ENCODE data around the gene ZDHHC1. TPM values are rescaled to one million over a fixed set of nuclear protein-coding genes. Genes with fewer than 3 reads are reported as not detected.
A peak's percentile ranks its signal among the peaks of the same experiment; 100 is the strongest.

ZDHHC1 gene
- total and polyA plus RNA-seq, 5 experiments from 2014 or later = 0.18 to 0.52 (median 0.28) TPM; not detected in 1

- H3K4me3 Mint-ChIP-seq = no peak overlapping the region
- H3K27ac Mint-ChIP-seq = no peak overlapping the region
- POLR2A ChIA-PET = no interaction called here
- no peaks in the 10 kb centered on the region for H3K36me3 Mint-ChIP-seq
- no peak for ATAC-seq
- DNase-seq = no peak
- H3K27me3 Mint-ChIP-seq = peaks cover 0 to 38% (median 10%) of the 10 kb centered on the region in 5 donors
- peaks cover 0 to 2% (median 0%) of the 10 kb centered on the region in 4 donors for H3K4me1 Mint-ChIP-seq
- H3K9me3 Mint-ChIP-seq = no peaks in the 10 kb centered on the region
These were observed 16.2 kb downstream of the ZDHHC1 start for GRCh38 chr16:67399749-67400704.

GRCh38 chr16:67399218-67399733 lies 17.0 kb downstream of the ZDHHC1 start:
- Mint-ChIP-seq H3K36me3 (peaks cover 0 to under 1% (median 0%) of the 10 kb centered on the region in 3 donors), H3K4me3 (no peak overlapping the region), H3K27ac (no peak overlapping the region), H3K4me1 (peaks cover under 1 to 3% (median under 1%) of the 10 kb centered on the region in 4 donors), H3K27me3 (peaks cover under 1 to 42% (median 10%) of the 10 kb centered on the region in 5 donors), H3K9me3 (no peaks in the 10 kb centered on the region)
- POLR2A ChIA-PET = no interaction called here
- DNase-seq (peak in 6 of 10 donors; percentile 30 to 48 (median 42)), ATAC-seq (peak; percentile 77 to 81)

- Mint-ChIP-seq H3K27me3 (peaks cover 4 to 45% (median 13%) of the 10 kb centered on the region in 5 donors), H3K9me3 (no peaks in the 10 kb centered on the region), H3K4me1 (peaks cover 4 to 8% (median 6%) of the 10 kb centered on the region in 4 donors), H3K27ac (peak overlapping the region in 2 of 10 donors; percentile 48 to 69), H3K36me3 (peaks cover 0 to 2% (median 0%) of the 10 kb centered on the region in 3 donors), H3K4me3 (no peak overlapping the region)
- no peak for ATAC-seq
- no peak for DNase-seq
- POLR2A ChIA-PET = interaction anchor here (0.5 to 0.6 kb wide), 2 partner anchors 140 to 280 kb away, joined by 6 to 8 read pairs; no protein-coding TSS in a partner anchor
These were observed 17.6 kb downstream of the ZDHHC1 start for GRCh38 chr16:67398546-67399217.

- H3K9me3 Mint-ChIP-seq = no peaks in the 10 kb centered on the region
- H3K27ac Mint-ChIP-seq = peak overlapping the region in 1 of 10 donors; percentile 48
- peaks cover 4 to 11% (median 8%) of the 10 kb centered on the region in 4 donors for H3K4me1 Mint-ChIP-seq
- H3K27me3 Mint-ChIP-seq = peaks cover 4 to 42% (median 13%) of the 10 kb centered on the region in 5 donors
- no peak overlapping the region for H3K4me3 Mint-ChIP-seq
- DNase-seq (no peak), ATAC-seq (no peak)
- H3K36me3 Mint-ChIP-seq = peaks cover 0 to 2% (median 0%) of the 10 kb centered on the region in 3 donors
- POLR2A ChIA-PET = interaction anchor here (0.5 to 0.6 kb wide), 2 partner anchors 139 to 280 kb away, joined by 6 to 8 read pairs; no protein-coding TSS in a partner anchor
These were observed 18.3 kb downstream of the ZDHHC1 start for GRCh38 chr16:67397812-67398545.

DNA sequence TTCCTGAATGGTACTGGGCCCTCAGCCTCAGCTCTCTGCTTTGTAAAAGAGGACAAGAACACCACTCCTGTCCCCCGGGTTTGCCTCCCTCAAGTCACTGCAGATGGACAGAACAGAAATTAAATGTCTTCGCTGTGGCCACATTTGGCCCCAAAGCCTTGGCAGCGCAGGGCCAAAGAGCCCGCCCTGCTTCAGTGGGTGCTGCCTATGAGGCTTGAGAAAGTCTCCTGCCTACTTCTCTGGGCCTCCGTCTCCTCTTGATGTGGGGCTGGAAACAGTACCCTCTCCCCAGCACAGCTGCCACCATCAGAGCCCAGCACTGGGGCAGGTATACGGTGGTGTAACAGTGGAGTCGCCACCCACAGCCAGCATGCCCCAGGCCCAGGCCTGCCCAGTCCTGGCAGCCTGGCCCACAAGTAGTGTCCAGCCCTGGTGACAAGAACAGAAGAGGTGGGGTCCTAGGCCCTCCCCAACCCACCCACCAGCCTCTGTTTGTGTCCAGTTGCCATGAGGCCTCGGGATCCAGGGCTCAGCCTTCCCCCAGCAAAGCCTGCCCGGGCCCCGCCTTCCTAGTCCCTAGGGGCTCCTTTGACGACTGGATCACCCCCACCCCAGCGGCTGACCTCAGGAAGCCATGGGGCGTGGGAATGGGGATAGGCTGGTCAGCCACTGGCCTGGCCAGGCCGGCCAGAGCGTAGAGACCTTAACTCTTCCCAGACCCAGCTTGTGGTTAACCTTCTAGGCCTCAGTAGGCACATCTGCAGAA lies 19.1 kb downstream of the ZDHHC1 start:
- H3K4me3 Mint-ChIP-seq = no peak overlapping the region
- ATAC-seq (no peak), DNase-seq (no peak)
- POLR2A ChIA-PET = no interaction called here
- H3K27ac Mint-ChIP-seq = no peak overlapping the region
- H3K9me3 Mint-ChIP-seq = no peaks in the 10 kb centered on the region
- H3K27me3 Mint-ChIP-seq = peaks cover 5 to 48% (median 19%) of the 10 kb centered on the region in 5 donors
- peaks cover 8 to 14% (median 10%) of the 10 kb centered on the region in 4 donors for H3K4me1 Mint-ChIP-seq
- peaks cover 0 to 2% (median 0%) of the 10 kb centered on the region in 3 donors for H3K36me3 Mint-ChIP-seq

DNA sequence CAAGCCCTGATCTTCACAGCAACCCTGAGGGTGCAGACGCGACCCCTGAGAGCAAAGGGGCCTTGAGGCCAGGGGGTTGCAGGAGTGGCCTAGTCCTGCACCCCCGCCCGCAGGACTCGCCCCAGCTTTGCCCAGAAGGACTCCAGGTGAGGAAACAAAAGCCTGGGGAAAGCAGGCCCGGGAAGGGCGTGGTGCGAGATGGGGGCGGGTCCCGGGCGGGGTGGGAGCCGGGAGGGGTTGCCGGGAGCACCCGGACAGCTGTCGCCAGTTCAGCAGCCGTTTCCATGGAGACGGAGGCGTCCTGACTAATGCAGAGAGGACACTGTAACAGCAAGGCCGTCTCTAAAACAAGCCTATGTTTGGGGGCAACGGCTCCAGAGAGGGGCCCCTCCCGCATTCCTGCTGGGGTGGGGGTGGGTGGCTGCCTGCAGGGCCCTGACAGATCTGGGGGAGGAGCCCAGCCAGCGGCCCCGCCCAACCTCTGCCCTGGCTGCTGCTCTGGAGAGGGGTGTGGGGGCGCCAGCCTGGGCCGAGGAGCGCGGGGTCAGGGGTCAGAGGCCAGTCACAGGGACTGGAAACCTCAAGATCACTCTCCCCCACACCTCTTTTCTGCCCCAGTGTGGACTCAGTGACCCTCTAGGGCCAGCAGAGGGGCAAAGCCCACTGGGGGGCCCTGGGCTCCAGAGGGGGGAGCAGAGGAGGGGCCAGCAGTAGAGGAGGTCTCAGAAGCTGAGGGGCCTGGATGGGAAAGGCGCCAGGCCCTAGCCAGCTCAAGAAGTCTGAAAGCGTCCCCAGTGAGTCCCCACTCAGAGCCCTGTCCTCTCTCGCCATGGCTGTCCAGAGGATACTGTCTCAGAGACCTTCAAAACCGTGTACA lies 19.9 kb downstream of the ZDHHC1 start:
- Mint-ChIP-seq H3K27ac (no peak overlapping the region), H3K27me3 (peaks cover 5 to 50% (median 19%) of the 10 kb centered on the region in 5 donors), H3K4me3 (no peak overlapping the region), H3K36me3 (peaks cover 0 to 2% (median 0%) of the 10 kb centered on the region in 3 donors), H3K9me3 (no peaks in the 10 kb centered on the region), H3K4me1 (peaks cover 9 to 16% (median 10%) of the 10 kb centered on the region in 4 donors)
- ATAC-seq = no peak
- DNase-seq = no peak
- POLR2A ChIA-PET = no interaction called here

- DNase-seq (no peak), ATAC-seq (no peak)
- peaks cover 9 to 22% (median 10%) of the 10 kb centered on the region in 4 donors for H3K4me1 Mint-ChIP-seq
- no peaks in the 10 kb centered on the region for H3K9me3 Mint-ChIP-seq
- H3K4me3 Mint-ChIP-seq = peak overlapping the region in 4 of 10 donors; percentile 2 to 45 (median 24)
- POLR2A ChIA-PET = no interaction called here
- peaks cover 5 to 49% (median 19%) of the 10 kb centered on the region in 5 donors for H3K27me3 Mint-ChIP-seq
- H3K36me3 Mint-ChIP-seq = peaks cover 0 to 2% (median 0%) of the 10 kb centered on the region in 3 donors
- no peak overlapping the region for H3K27ac Mint-ChIP-seq
These were observed 20.7 kb downstream of the ZDHHC1 start for GRCh38 chr16:67395458-67396158.

DNA sequence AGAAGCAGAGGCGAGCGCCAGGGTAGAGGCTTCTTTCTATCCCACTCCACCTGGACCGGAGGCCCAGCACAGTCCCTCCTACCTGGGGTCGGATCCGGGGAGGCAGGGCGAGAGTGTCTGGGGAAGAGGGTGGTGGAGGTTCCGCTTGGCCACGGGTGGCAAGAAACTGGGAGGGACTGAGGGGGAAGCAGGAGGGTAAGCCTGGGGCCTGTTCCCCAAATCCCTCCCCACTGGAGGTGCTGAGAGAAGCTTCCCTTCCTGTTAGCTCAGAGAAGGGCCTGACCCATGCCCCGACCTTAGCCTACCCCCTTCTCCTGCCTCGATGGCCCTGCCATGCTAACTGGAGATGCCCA lies 21.2 kb downstream of the ZDHHC1 start:
- Mint-ChIP-seq H3K4me1 (peaks cover 9 to 25% (median 10%) of the 10 kb centered on the region in 4 donors), H3K9me3 (no peaks in the 10 kb centered on the region), H3K27ac (no peak overlapping the region), H3K4me3 (peak overlapping the region in 4 of 10 donors; percentile 16 to 36 (median 28)), H3K36me3 (peaks cover 0 to 2% (median 0%) of the 10 kb centered on the region in 3 donors), H3K27me3 (peaks cover 5 to 47% (median 19%) of the 10 kb centered on the region in 5 donors)
- DNase-seq = no peak
- POLR2A ChIA-PET = no interaction called here
- ATAC-seq = no peak

GRCh38 chr16:67394155-67395104 lies 21.8 kb downstream of the ZDHHC1 start:
- POLR2A ChIA-PET = no interaction called here
- Mint-ChIP-seq H3K36me3 (peaks cover 0 to 2% (median 0%) of the 10 kb centered on the region in 3 donors), H3K4me3 (peak overlapping the region; percentile 48 to 92 (median 70)), H3K4me1 (peaks cover 9 to 25% (median 10%) of the 10 kb centered on the region in 4 donors), H3K9me3 (no peaks in the 10 kb centered on the region), H3K27me3 (peaks cover 5 to 45% (median 19%) of the 10 kb centered on the region in 5 donors), H3K27ac (peak overlapping the region in 1 of 10 donors; percentile 78)
- ATAC-seq = peak; percentile 27 to 39
- DNase-seq = peak in 1 of 10 donors; percentile 14

All from naive thymus-derived CD8-positive, alpha-beta T cell (primary cell).